A549 (cell line): ENCODE measurements around the gene C2CD3. TPM values are rescaled to one million over a fixed set of nuclear protein-coding genes. Genes with fewer than 3 reads are reported as not detected.

Experiments
- ATAC-seq, 2 experiments: fragments of 200-7000 bp in 1 of 2; fragments of >200 bp in 1 of 2; cut with Nextera tagmentation in 1 of 2; cut with Tn5 transposase in 1 of 2; 3 replicates each; pipeline versions ENCODE4 v1.8.0 to v1.9.1; 2018 to 2020; ENCODE audit warnings: mild to moderate bottlenecking in 1 of 2, moderate library complexity in 1 of 2
- CTCF ChIA-PET: fragments of 300-600 bp; sonication (Branson Sonifier 250); formaldehyde crosslinking; extraction: SDS; loops from one replicate; lab custom pipeline; 2021; ENCODE audit warnings: antibody characterized with exemption, inconsistent platforms; lab: Yijun Ruan, JAX
- POLR2A ChIA-PET: fragments of 350-600 bp; formaldehyde crosslinking; extraction: SDS; loops from one replicate; lab custom pipeline; 2021; ENCODE audit warnings: antibody characterized with exemption, inconsistent platforms; lab: Yijun Ruan, JAX
- DNase-seq, 2 experiments: peaks; one replicate each; pipeline versions ENCODE4 v3.0.0 to v3.0.0-alpha.2; 2011 to 2016; ENCODE audit warnings: low read depth in 1 of 2, low spot score in 1 of 2
- FAIRE-seq: peaks from 2 replicates; lab custom pipeline; 2011; peaks lifted over from hg19 to GRCh38; lab: Jason Lieb, UNC
- H3K27ac ChIP-seq, 2 experiments: fragments of >200 bp; sonication (Bioruptor Twin); formaldehyde crosslinking; 3 replicates each; pipeline ENCODE4 v1.5.1; 2016 to 2017
- H3K4me1 ChIP-seq: fragments of >200 bp; sonication (Bioruptor Twin); formaldehyde crosslinking; 3 replicates; pipeline ENCODE4 v1.6.1; 2016
- H3K4me2 ChIP-seq: fragments of >200 bp; sonication (Bioruptor Twin); formaldehyde crosslinking; 3 replicates; pipeline ENCODE4 v1.6.1; 2016
- H3K4me3 ChIP-seq: fragments of >200 bp; sonication (Bioruptor Twin); formaldehyde crosslinking; 3 replicates; pipeline ENCODE4 v1.5.1; 2016
- H3K9me3 ChIP-seq: fragments of >200 bp; sonication (Bioruptor Twin); formaldehyde crosslinking; 3 replicates; pipeline ENCODE4 v1.6.1; 2016
- BHLHE40 ChIP-seq: IDR thresholded peaks from 2 replicates; pipeline ENCODE4 v1.6.1; 2012; ENCODE audit warnings: low read depth, low read length, inconsistent platforms
- CBX2 ChIP-seq: fragments of 200-600 bp; sonication (generic); IDR thresholded peaks from 2 replicates; pipeline ENCODE4 v1.6.1; 2016; ENCODE audit warnings: low read depth, mild to moderate bottlenecking, borderline replicate concordance
- CBX8 ChIP-seq: fragments of 200-600 bp; sonication (generic); IDR thresholded peaks from 2 replicates; pipeline ENCODE4 v1.6.1; 2016
- CEBPB ChIP-seq, 2 experiments: fragments of >200 bp in 1 of 2; sonication (Bioruptor Twin) in 1 of 2; formaldehyde crosslinking in 1 of 2; IDR thresholded peaks; 2 replicates each; pipeline ENCODE4 v1.6.1; 2012 to 2016
- CHD2 ChIP-seq: fragments of 150-350 bp; IDR thresholded peaks from 2 replicates; pipeline ENCODE4 v1.6.1; 2014; ENCODE audit warnings: low read length; ENCODE audit not compliant: partially characterized antibody
- CHD4 ChIP-seq: fragments of 200-600 bp; sonication (generic); IDR thresholded peaks from 2 replicates; pipeline ENCODE4 v1.6.1; 2016; ENCODE audit warnings: antibody characterized with exemption, mild to moderate bottlenecking, borderline replicate concordance
- E2F6 ChIP-seq: IDR thresholded peaks from 2 replicates; pipeline ENCODE4 v1.6.1; 2012; ENCODE audit warnings: low read depth, borderline replicate concordance
- EP300 ChIP-seq, 2 experiments: fragments of >200 bp; sonication (Bioruptor Twin); formaldehyde crosslinking; IDR thresholded peaks; 2 replicates in 1 of 2; 3 replicates in 1 of 2; pipeline ENCODE4 v1.6.1; 2016 to 2017
- FOSL2 ChIP-seq, 2 experiments: fragments of 450-650 bp in 1 of 2; fragments of >200 bp in 1 of 2; sonication (Bioruptor Twin) in 1 of 2; formaldehyde crosslinking; IDR thresholded peaks; 2 replicates each; pipeline versions ENCODE4 v1.5.0 to v1.6.1; 2016 to 2020; ENCODE audit warnings: mild to moderate bottlenecking in 1 of 2, moderate library complexity in 1 of 2
- FOXS1 ChIP-seq: fragments of 250-450 bp; sonication (Bioruptor Pico); IDR thresholded peaks from 2 replicates; pipeline ENCODE4 v1.5.0; 2020; ENCODE audit warnings: mild to moderate bottlenecking, moderate library complexity
- HDAC2 ChIP-seq: fragments of 200-600 bp; sonication (generic); IDR thresholded peaks from 2 replicates; pipeline ENCODE4 v1.6.1; 2016
- HOXB13 ChIP-seq: fragments of 250-450 bp; sonication (Bioruptor Pico); IDR thresholded peaks from 2 replicates; pipeline ENCODE4 v1.5.0; 2020; ENCODE audit warnings: low read depth, mild to moderate bottlenecking, moderate library complexity
- JUN ChIP-seq, 2 experiments: fragments of >200 bp; sonication (Bioruptor Twin); formaldehyde crosslinking; IDR thresholded peaks; 2 replicates in 1 of 2; 3 replicates in 1 of 2; pipeline ENCODE4 v1.6.1; 2016 to 2017
- JUNB ChIP-seq: fragments of >200 bp; sonication (Bioruptor Twin); formaldehyde crosslinking; IDR thresholded peaks from 2 replicates; pipeline ENCODE4 v1.6.1; 2016
- KDM1A ChIP-seq: fragments of 200-600 bp; sonication (generic); IDR thresholded peaks from 2 replicates; pipeline ENCODE4 v1.6.1; 2016; ENCODE audit warnings: low read depth, mild to moderate bottlenecking
- KDM5A ChIP-seq: fragments of 200-600 bp; sonication (generic); IDR thresholded peaks from 2 replicates; pipeline ENCODE4 v1.6.1; 2016; ENCODE audit warnings: antibody characterized with exemption, mild to moderate bottlenecking
- PHF8 ChIP-seq: fragments of 200-600 bp; sonication (generic); IDR thresholded peaks from 2 replicates; pipeline ENCODE4 v1.6.1; 2016; ENCODE audit warnings: low read depth, mild to moderate bottlenecking, antibody characterized with exemption, moderate library complexity, borderline replicate concordance
- POLR2AphosphoS2 ChIP-seq: conservative IDR thresholded peaks from 2 replicates; pipeline ENCODE4 v1.6.1; 2012; ENCODE audit warnings: low read length, improper control_type of control experiment, inconsistent platforms
- SREBF2 ChIP-seq: fragments of 450-650 bp; IDR thresholded peaks from 2 replicates; pipeline ENCODE4 v1.6.1; 2014; ENCODE audit warnings: mild to moderate bottlenecking, moderate library complexity
- ZFP36 ChIP-seq: fragments of 450-650 bp; IDR thresholded peaks from 2 replicates; pipeline ENCODE4 v1.6.1; 2014; ENCODE audit warnings: borderline replicate concordance; ENCODE audit not compliant: partially characterized antibody
- ZNF302 ChIP-seq: fragments of 250-450 bp; sonication (Bioruptor Pico); IDR thresholded peaks from 2 replicates; pipeline ENCODE4 v1.9.0; 2021; ENCODE audit warnings: inconsistent platforms, mild to moderate bottlenecking, moderate library complexity
- WGBS: methylation state at CpG from one replicate; pipeline ENCODE4 v1.1.6; 2017; ENCODE audit errors: missing lambda C conversion rate; 5-methylcytosine and 5-hydroxymethylcytosine counted together
- polyA plus RNA-seq, 4 experiments: library from polyadenylated mRNA; depleted of rRNA in 3 of 4; stranded (reverse); fragments of >200 nt; fragmentation: RNase III in 1 of 4; extraction: RNeasy Plus Mini Kit Qiagen cat#74134 plus additional on column Dnase treatment in 1 of 4; gene quantifications; 2 replicates in 3 of 4; 3 replicates in 1 of 4; pipeline ENCODE4 v1.2.3, GENCODE V29; 2011 to 2017
- TF ChIP-seq, protein P1 (sequence below): IDR thresholded peaks from 2 replicates; pipeline ENCODE4 v1.6.1; 2012

C2CD3 gene
- polyA plus RNA-seq, 2 of the 4 experiments (the other 2 are of a cell fraction) = 15.2 to 19.8 TPM

DNA sequence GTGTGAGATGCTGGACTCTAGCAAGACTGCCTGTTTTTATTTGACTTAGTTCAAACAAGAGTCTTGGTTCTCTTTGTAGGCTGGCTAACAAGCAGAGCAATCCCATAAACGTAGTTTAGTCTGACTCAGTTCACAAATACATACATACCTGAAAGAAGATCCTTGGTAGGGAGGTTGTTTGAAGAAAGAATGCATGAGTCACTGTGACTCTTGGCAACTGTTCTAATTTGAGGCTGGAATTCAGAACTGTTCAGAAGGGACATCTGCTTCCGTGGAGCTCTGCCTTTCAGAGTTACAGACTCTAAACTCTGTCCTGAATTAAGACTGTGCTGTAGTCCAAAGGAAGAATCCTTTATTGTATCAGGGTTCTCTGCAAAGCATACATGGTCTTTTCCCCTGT is 32.2 kb downstream of the C2CD3 start (continued):
- TF ChIP-seq, protein P1, sequence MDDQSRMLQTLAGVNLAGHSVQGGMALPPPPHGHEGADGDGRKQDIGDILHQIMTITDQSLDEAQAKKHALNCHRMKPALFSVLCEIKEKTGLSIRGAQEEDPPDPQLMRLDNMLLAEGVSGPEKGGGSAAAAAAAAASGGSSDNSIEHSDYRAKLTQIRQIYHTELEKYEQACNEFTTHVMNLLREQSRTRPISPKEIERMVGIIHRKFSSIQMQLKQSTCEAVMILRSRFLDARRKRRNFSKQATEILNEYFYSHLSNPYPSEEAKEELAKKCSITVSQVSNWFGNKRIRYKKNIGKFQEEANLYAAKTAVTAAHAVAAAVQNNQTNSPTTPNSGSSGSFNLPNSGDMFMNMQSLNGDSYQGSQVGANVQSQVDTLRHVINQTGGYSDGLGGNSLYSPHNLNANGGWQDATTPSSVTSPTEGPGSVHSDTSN = 0 out of 2 replicates have a peak, but pooled peaks have one; percentile 32
- TF ChIP-seq JUN (IDR thresholded peaks at IDR 0.05) = peak; percentile 75 to 83; a peak in 4 of 5 replicates
- TF ChIP-seq FOSL2 (IDR thresholded peaks at IDR 0.05) = peak; percentile 86; the same call in 1 of the 2 replicates
- peak; percentile 99 for TF ChIP-seq FOSL2 (CRISPR knock-in tag; IDR thresholded peaks at IDR 0.05)
- no peak for TF ChIP-seq HOXB13
- TF ChIP-seq, all 56 proteins: peak for 13

DNA sequence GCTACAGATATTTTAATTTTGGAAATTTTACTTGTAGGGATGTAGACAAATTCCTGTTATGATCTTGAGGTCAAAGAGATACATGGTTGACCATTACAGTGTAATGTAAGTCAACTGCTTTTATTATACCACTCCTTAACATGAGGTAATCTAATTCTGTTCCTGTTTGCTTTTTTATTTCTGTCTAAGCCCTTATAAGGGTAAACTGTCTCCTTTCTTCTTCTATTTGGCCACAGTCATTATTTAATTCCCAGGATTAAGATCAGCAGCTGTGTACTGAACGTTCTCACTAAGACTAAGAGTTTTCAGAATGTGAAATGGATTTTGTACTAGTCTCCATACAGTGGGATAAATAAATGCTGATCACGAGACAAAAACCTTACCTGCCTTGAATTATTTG is 32.8 kb downstream of the C2CD3 start:
- WGBS = 3% methylated on average over 2 of the region's 2 CpGs
- CTCF ChIA-PET = interaction anchor here (2.0 kb wide), 1 partner anchor 33 kb away, joined by 6 read pairs; the partner anchor contains the start of genes C2CD3 and PPME1
- POLR2A ChIA-PET = interaction anchor here (0.6 to 1.1 kb wide), 3 partner anchors 16 to 155 kb away, joined by 3 to 4 read pairs (median 3); partner anchors contain the start of genes C2CD3, PPME1 and UCP2
- peak overlapping the region; percentile 76 for H3K4me2 ChIP-seq
- TF ChIP-seq PHF8 (no peak), CHD4 (no peak), CBX2 (no peak), E2F6 (no peak), KDM5A (no peak), POLR2AphosphoS2 (no peak), HOXB13 (no peak), JUNB (no peak), KDM1A (no peak), CBX8 (no peak)
- peak overlapping the region; percentile 17; the same call in 1 of the 3 replicates for H3K4me3 ChIP-seq
- peaks cover 96% of the 10 kb centered on the region for H3K4me1 ChIP-seq
- ATAC-seq (peak; percentile 46 to 50; a peak in 5 of 6 replicates), FAIRE-seq (no peak), DNase-seq (peak in 1 of 2 experiments; percentile 68)
- no peaks in the 10 kb centered on the region for H3K9me3 ChIP-seq
- H3K27ac ChIP-seq = peak overlapping the region; percentile 88 to 90

DNA sequence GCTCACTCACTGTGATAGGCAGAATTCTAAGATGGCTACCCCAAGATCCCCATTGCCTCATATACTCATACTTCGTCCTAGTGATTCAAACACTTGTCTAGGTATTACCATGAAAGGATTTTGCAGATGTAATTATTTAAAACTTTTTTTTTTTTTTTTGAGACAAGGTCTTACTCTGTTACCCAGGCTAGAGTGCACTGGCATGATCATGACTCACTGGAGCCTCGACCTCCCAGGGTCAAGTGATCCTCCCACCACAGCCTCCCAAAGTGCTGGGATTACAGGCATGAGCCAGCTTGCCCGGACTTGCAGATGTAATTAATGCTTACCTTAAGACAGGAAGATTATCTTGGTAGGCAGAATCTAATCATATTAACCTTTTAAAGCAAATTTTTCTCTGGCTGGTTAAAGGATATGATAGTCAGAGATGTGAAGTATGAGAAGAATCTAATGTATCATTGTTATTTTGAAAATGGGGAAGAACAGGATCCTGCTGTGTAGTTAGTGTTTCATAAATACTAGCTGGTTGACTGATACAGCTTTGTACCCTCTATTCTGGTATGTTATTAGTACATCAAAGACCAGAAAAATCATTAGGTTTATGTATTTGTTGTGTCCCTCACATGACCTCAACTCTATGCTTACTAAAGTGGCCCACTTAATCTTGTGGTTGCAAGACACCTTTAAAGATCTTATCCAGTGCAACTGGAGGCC is 35.5 kb downstream of the C2CD3 start:
- Histone ChIP-seq H3K4me1 (peaks cover 70% of the 10 kb centered on the region), H3K9me3 (no peaks in the 10 kb centered on the region), H3K4me2 (peak overlapping the region; percentile 27), H3K27ac (peak overlapping the region; percentile 88 to 90), H3K4me3 (no peak overlapping the region)
- CTCF ChIA-PET = interaction anchor here (0.7 to 2.4 kb wide), 10 partner anchors 9 to 763 kb away, joined by 3 to 10 read pairs (median 4); partner anchors contain the start of genes C2CD3 and PPME1
- ATAC-seq = peak in 1 of 2 experiments; percentile 5; a peak in 1 of 6 replicates
- POLR2A ChIA-PET = interaction anchor here (0.8 kb wide), 1 partner anchor 153 kb away, joined by 6 read pairs; the partner anchor contains the start of gene UCP2
- DNase-seq = peak in 1 of 2 experiments; percentile 77
- 33% methylated on average over 3 of the region's 3 CpGs for WGBS
- peak; percentile 7 for FAIRE-seq
- TF ChIP-seq JUN (IDR thresholded peaks at IDR 0.05) (0 out of 5 replicates have a peak, but pooled peaks of 1 of the 2 experiments have one; percentile 43), SREBF2 (no peak), ZFP36 (no peak), CEBPB (IDR thresholded peaks at IDR 0.05) (peak in 1 of 2 experiments; percentile 30; a peak in 1 of 4 replicates), EP300 (IDR thresholded peaks at IDR 0.05) (peak in 1 of 2 experiments; percentile 39; a peak in 1 of 5 replicates), FOSL2 (IDR thresholded peaks at IDR 0.05) (no peak), FOSL2 (CRISPR knock-in tag; IDR thresholded peaks at IDR 0.05) (peak; percentile 57), FOXS1 (no peak)

DNA sequence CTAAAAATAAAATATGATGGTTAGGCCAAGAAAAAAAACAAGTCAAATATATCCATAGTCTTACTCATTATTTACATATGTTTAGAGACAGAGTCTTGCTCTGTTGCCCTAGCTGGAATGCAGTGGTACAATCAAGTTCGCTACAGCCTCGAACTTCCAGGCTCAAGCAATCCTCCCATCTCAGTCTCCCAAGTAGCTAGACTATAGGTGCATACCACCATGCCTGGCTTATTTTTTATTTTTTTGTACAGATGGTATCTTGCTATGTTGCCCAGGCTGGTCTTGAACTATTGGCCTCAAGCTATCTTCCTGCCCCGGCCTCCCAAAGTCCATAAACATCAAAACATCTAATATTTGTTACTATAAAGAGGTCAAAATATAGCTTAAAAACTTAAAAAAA is 36.1 kb downstream of the C2CD3 start:
- Histone ChIP-seq H3K4me1 (peaks cover 64% of the 10 kb centered on the region), H3K9me3 (no peaks in the 10 kb centered on the region), H3K4me2 (peak overlapping the region; percentile 27), H3K27ac (peak overlapping the region; percentile 88 to 90)
- FAIRE-seq = no peak
- no peak for DNase-seq
- WGBS = 94% methylated on average over 3 of the region's 3 CpGs
- POLR2A ChIA-PET = interaction anchor here (0.8 kb wide), 1 partner anchor 152 kb away, joined by 6 read pairs; the partner anchor contains the start of gene UCP2
- CTCF ChIA-PET = interaction anchor here (0.7 to 2.4 kb wide), 8 partner anchors 8 to 763 kb away, joined by 3 to 10 read pairs (median 4); partner anchors contain the start of genes C2CD3 and PPME1
- TF ChIP-seq CHD4 (no peak), FOSL2 (IDR thresholded peaks at IDR 0.05) (no peak), FOSL2 (CRISPR knock-in tag; IDR thresholded peaks at IDR 0.05) (no peak), BHLHE40 (no peak), HDAC2 (no peak), CHD2 (no peak), CBX8 (no peak), ZNF302 (no peak), JUN (IDR thresholded peaks at IDR 0.05) (no peak)
- TF ChIP-seq, all 56 proteins: peak for 0
- no peak for ATAC-seq
- no peak overlapping the region for H3K4me3 ChIP-seq
